Esophagus squamous epithelium (tissue), 4 donors: ENCODE measurements around the gene VAV2.

Experiments used
- POLR2A ChIP-seq, 4 donors: fragments of 450-650 bp; IDR thresholded peaks; one replicate each; pipeline ENCODE4 v1.6.1; 2017; ENCODE audit warnings: antibody characterized with exemption in 4 of 4, mild to moderate bottlenecking in 4 of 4, moderate library complexity in 3 of 4
- TF ChIP-seq, protein P1 (sequence below), 6 experiments: fragments of 450-650 bp in 4 of 6; fragments of 200-600 bp in 2 of 6; sonication (generic) in 2 of 6; IDR thresholded peaks; one replicate each; pipeline ENCODE4 v1.5.1; 2016 to 2019; ENCODE audit warnings: antibody characterized with exemption in 6 of 6, mild to moderate bottlenecking in 4 of 6, moderate library complexity in 4 of 6

DNA sequence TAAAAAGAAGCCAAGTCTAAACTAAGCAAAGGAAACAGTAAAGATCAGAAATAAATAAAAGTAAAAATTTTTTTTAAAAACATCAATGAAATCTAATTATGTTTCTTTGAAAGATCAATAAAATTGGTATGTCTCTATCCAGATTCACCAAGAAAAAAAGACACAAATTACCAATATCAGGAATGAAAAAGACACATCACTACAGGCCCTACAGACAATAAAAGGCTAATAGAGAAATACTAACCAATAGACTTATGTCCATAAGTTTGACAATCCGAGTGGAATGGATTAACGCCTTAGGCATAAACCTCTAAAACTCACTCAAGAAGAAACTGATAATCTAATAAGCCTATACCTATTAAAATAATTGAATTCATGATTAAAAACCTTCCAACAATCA is 45.5 kb upstream of the VAV2 start:
- TF ChIP-seq, protein P1, sequence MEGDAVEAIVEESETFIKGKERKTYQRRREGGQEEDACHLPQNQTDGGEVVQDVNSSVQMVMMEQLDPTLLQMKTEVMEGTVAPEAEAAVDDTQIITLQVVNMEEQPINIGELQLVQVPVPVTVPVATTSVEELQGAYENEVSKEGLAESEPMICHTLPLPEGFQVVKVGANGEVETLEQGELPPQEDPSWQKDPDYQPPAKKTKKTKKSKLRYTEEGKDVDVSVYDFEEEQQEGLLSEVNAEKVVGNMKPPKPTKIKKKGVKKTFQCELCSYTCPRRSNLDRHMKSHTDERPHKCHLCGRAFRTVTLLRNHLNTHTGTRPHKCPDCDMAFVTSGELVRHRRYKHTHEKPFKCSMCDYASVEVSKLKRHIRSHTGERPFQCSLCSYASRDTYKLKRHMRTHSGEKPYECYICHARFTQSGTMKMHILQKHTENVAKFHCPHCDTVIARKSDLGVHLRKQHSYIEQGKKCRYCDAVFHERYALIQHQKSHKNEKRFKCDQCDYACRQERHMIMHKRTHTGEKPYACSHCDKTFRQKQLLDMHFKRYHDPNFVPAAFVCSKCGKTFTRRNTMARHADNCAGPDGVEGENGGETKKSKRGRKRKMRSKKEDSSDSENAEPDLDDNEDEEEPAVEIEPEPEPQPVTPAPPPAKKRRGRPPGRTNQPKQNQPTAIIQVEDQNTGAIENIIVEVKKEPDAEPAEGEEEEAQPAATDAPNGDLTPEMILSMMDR (IDR thresholded peaks at IDR 0.05): no peak
- TF ChIP-seq POLR2A (IDR thresholded peaks at IDR 0.05): no peak
